GM10266 (cell line): ENCODE measurements around the gene ZNF385D.

Source experiments
- DNase-seq: peaks from one replicate; pipeline ENCODE4 v3.0.0; 2012; ENCODE audit errors: extremely low spot score
- TF ChIP-seq, protein P1 (sequence below): IDR thresholded peaks from 2 replicates; pipeline ENCODE4 v1.5.1; 2012; ENCODE audit warnings: mild to moderate bottlenecking, low read depth; ENCODE audit not compliant: control insufficient read depth, insufficient read depth; ENCODE audit errors: missing control alignments

ZNF385D gene

DNA sequence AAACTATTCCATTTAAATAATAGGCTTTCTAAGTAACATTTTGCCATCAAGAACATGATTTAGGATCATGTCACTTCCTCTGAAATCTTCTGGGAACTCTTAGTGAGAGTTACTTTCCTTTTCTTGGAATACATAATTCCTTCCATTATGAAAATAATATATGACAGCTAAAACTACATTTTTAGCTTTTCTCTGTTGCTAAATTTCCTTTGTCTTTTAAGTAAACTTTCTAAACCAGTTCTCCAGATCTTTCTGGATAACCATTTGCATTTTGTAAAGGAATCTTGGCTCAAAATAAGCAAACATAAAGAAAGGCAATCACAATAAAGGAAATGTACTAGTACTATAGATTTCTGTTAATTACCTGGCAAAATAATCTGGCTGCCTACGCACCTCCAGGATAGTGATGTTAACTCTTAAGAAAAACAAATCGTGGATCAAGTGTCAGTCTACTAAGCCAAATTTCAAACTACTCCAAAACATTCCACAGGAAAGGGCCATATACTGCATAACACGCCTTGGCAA, 165.7 kb downstream of the ZNF385D start:
- TF ChIP-seq, protein P1, sequence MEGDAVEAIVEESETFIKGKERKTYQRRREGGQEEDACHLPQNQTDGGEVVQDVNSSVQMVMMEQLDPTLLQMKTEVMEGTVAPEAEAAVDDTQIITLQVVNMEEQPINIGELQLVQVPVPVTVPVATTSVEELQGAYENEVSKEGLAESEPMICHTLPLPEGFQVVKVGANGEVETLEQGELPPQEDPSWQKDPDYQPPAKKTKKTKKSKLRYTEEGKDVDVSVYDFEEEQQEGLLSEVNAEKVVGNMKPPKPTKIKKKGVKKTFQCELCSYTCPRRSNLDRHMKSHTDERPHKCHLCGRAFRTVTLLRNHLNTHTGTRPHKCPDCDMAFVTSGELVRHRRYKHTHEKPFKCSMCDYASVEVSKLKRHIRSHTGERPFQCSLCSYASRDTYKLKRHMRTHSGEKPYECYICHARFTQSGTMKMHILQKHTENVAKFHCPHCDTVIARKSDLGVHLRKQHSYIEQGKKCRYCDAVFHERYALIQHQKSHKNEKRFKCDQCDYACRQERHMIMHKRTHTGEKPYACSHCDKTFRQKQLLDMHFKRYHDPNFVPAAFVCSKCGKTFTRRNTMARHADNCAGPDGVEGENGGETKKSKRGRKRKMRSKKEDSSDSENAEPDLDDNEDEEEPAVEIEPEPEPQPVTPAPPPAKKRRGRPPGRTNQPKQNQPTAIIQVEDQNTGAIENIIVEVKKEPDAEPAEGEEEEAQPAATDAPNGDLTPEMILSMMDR = no peak
- DNase-seq = no peak

DNA sequence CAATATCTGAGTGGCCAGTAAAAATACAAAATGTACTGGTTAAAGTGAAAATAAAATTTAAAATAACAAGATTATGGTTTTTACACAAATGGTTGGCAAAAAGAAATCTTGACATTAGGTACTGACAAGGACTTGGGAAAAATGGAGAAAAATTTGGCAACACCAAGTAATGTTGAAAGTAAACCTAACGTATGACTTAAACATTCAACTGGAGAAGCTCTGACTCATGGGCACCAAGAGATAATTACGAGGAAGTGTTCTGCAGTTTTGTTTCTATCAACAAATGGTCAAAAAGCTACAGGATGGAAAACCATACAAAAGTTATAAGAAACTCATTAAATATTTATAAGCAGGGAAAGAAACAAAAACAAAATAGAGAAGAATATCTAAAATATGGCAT, 177.7 kb downstream of the ZNF385D start:
- DNase-seq = no peak
- TF ChIP-seq, protein P1 = no peak

- TF ChIP-seq, protein P1 = no peak
- DNase-seq = no peak
These were observed 186.5 kb downstream of the ZNF385D start for GRCh38 chr3:21564531-21564930.

DNA sequence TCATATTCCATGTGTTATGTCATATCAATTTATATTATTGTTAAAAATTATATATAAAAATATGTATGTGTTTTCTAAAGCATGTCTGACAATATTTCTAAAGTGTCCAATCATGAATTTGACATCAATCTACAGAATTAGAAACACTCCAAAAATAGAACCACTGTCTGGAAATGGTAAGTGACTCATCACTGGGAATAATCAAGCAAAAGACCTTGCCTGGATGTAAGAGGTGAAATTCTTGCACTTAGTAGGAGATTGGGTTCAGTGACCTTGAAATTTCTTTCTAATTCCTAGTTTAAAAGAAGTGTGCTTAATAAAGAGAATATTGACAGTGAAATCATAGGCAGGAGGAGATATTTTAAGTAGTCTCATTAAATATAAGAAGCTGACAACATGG, 188.8 kb downstream of the ZNF385D start:
- DNase-seq = no peak
- TF ChIP-seq, protein P1 = no peak

DNA sequence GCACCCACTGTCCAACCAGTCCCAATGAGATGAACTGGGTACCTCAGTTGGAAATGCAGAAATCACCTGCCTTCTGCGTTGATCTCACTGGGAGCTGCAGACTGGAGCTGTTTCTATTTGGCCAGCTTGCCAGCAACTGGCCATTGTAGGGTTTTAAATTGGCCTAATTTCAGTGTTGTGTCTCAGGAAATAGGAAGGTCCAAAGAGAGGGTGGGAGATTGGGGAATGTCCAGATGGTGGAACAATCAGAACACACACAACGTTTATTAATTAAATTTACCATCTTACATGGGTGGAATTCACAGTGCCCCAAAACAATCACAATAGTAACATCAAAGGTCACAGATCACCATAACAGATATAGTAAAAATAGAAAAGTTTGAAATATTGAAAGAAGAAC, 189.5 kb downstream of the ZNF385D start:
- TF ChIP-seq, protein P1 = no peak
- no peak for DNase-seq

DNA sequence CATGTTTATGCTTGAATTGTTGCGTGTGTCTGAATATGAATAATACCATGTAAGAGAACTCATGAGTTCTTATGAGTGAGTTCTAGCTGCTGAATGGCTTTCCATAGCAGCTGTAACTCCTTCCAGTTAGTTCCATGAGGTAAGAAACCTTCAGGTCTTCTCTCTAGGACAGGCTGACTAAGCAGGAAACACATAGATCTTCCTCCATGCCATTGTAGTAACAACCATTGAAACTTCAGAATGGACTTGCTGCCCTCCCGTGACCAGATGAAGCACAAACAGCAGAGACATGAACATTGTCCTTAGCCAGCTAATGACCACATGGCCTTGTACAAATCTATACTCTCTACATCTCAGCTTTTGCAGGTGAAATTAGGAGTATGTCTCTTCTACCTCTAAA, 200.0 kb downstream of the ZNF385D start:
- DNase-seq = no peak
- TF ChIP-seq, protein P1 = no peak

DNA sequence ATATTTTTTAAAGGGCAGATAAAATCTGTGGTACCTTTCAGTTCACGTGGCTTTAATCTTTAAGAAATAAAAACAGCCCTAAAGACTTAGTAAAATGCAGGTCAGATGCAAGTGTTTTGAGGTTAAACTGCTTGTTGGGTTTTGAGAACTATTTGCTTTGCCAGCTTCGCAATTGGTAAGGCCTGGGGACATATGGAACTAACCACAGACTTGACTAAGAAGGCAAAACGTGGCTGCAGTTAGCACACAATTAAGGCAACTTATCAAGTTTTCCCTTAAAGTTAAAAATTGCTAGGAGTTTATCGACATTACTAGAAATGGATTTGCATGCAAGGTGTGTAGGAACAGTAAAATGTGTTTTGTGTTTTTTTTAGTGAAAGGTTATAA, 206.9 kb downstream of the ZNF385D start:
- TF ChIP-seq, protein P1 = no peak
- DNase-seq = no peak
